Measurements from ENCODE around the gene CARMIL1. TPM values are rescaled to one million over a fixed set of nuclear protein-coding genes. Genes with fewer than 3 reads are reported as not detected.

CARMIL1 gene
- total RNA-seq, 1 donor from 2014 or later = 14.5 TPM

DNA sequence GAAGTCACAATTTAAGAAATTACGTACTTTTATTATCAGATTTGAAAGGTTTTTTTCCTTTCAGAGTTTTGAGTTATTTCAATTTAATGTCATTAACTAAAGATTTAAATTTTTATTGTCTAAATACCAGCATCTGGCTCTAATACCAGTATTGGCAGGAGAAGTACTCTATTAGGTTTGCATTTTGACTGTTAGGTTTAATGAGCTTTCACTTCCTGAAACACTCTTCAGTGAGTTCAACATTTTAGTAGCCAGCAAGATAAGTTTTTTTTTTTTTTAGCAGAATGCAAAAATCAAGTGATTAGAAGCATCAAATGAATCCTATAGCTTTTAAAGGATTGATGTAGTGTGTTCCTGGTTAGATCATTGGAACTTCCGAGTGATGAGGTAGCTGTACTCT, 338.8 kb downstream of the CARMIL1 start:
- Mint-ChIP-seq H3K27me3 (ENCODE audit: low read depth) (no peaks in the 10 kb centered on the region), H3K4me1 (ENCODE audit: low read depth) (peaks cover 2% of the 10 kb centered on the region), H3K27ac (ENCODE audit: unreplicated experiment) (no peak overlapping the region), H3K36me3 (ENCODE audit: low read depth) (peaks cover 3% of the 10 kb centered on the region), H3K9me3 (ENCODE audit: low read depth) (no peaks in the 10 kb centered on the region), H3K4me3 (ENCODE audit: unreplicated experiment) (no peak overlapping the region)
- DNase-seq (ENCODE audit: low spot score) = no peak
- TF ChIP-seq, protein P1, sequence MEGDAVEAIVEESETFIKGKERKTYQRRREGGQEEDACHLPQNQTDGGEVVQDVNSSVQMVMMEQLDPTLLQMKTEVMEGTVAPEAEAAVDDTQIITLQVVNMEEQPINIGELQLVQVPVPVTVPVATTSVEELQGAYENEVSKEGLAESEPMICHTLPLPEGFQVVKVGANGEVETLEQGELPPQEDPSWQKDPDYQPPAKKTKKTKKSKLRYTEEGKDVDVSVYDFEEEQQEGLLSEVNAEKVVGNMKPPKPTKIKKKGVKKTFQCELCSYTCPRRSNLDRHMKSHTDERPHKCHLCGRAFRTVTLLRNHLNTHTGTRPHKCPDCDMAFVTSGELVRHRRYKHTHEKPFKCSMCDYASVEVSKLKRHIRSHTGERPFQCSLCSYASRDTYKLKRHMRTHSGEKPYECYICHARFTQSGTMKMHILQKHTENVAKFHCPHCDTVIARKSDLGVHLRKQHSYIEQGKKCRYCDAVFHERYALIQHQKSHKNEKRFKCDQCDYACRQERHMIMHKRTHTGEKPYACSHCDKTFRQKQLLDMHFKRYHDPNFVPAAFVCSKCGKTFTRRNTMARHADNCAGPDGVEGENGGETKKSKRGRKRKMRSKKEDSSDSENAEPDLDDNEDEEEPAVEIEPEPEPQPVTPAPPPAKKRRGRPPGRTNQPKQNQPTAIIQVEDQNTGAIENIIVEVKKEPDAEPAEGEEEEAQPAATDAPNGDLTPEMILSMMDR (IDR thresholded peaks at IDR 0.05) = no peak

DNA sequence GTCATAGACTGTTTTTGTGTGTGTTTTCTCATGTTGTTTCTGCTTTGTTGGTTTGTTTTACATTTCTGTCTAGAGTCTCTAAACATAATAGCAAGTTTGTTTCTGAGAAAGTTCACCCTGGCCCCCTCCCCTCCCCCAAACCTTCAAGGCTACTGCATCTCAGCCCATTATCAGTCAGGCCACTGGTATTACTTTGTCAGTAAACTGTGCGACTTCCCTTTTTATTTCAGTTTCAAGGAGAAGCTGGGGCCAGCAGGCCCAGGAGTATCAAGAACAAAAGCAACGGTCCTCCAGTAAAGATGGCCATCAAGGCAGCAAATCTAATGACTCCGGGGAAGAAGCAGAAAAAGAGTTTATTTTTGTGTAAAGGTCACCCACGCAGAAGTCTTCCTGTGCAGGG, 340.0 kb downstream of the CARMIL1 start:
- H3K27ac Mint-ChIP-seq (ENCODE audit: unreplicated experiment) = no peak overlapping the region

DNA sequence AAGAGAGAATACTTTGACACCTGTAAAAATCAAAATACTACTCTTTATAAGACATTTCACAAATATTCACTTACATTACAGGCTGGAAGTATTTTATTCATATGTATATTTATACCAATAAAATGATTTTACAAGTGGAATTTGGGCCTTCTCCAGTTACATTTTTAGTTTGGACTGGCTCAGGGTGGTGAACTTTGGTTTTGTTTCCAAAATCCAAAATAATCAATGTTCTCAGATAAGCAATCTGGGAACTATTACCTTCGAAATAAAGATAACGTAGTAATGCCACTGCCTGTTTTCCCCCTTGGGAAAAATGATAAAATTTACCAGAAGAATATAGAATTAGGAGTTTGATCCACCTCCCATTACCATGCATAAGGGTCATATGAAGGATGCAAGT, 341.2 kb downstream of the CARMIL1 start:
- H3K9me3 Mint-ChIP-seq (ENCODE audit: low read depth) = no peaks in the 10 kb centered on the region
- H3K27me3 Mint-ChIP-seq (ENCODE audit: low read depth) = no peaks in the 10 kb centered on the region
- H3K36me3 Mint-ChIP-seq (ENCODE audit: low read depth) = peaks cover 3% of the 10 kb centered on the region
- TF ChIP-seq, protein P1 (IDR thresholded peaks at IDR 0.05) = no peak
- H3K27ac Mint-ChIP-seq (ENCODE audit: unreplicated experiment) = no peak overlapping the region
- no peak overlapping the region for H3K4me3 Mint-ChIP-seq (ENCODE audit: unreplicated experiment)
- no peak for DNase-seq (ENCODE audit: low spot score)
- H3K4me1 Mint-ChIP-seq (ENCODE audit: low read depth) = no peaks in the 10 kb centered on the region

More for the DNA sequence above, 340.0 kb downstream of the CARMIL1 start:
- H3K9me3 Mint-ChIP-seq (ENCODE audit: low read depth) = no peaks in the 10 kb centered on the region
- no peak overlapping the region for H3K4me3 Mint-ChIP-seq (ENCODE audit: unreplicated experiment)
- H3K4me1 Mint-ChIP-seq (ENCODE audit: low read depth) = no peaks in the 10 kb centered on the region
- peaks cover 3% of the 10 kb centered on the region for H3K36me3 Mint-ChIP-seq (ENCODE audit: low read depth)
- no peak for DNase-seq (ENCODE audit: low spot score)
- H3K27me3 Mint-ChIP-seq (ENCODE audit: low read depth) = no peaks in the 10 kb centered on the region
- TF ChIP-seq, protein P1 (IDR thresholded peaks at IDR 0.05) = no peak

DNA sequence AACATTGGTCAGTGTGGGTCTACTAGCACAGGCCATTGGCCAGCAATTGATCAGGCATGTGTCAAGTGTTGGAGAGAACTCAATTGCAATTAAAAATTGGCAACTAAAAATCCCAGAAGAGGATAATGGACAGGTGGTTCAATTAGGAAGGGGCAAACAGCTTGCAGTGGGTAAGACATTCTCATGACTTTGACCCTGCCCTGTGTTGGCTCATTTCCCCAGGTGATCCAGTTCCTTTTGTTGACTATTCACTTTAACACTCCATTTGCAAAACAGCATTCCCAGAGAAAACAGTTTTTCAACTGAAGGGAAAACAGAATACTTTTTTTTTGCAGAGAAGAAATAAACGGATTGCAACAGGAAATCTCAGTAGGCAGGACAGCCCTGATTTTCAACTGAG, 343.9 kb downstream of the CARMIL1 start:
- TF ChIP-seq, protein P1 (IDR thresholded peaks at IDR 0.05) = no peak
- Mint-ChIP-seq H3K4me1 (ENCODE audit: low read depth) (no peaks in the 10 kb centered on the region), H3K4me3 (ENCODE audit: unreplicated experiment) (no peak overlapping the region), H3K27ac (ENCODE audit: unreplicated experiment) (no peak overlapping the region), H3K27me3 (ENCODE audit: low read depth) (no peaks in the 10 kb centered on the region), H3K36me3 (ENCODE audit: low read depth) (peaks cover 3% of the 10 kb centered on the region), H3K9me3 (ENCODE audit: low read depth) (no peaks in the 10 kb centered on the region)
- DNase-seq (ENCODE audit: low spot score) = no peak

DNA sequence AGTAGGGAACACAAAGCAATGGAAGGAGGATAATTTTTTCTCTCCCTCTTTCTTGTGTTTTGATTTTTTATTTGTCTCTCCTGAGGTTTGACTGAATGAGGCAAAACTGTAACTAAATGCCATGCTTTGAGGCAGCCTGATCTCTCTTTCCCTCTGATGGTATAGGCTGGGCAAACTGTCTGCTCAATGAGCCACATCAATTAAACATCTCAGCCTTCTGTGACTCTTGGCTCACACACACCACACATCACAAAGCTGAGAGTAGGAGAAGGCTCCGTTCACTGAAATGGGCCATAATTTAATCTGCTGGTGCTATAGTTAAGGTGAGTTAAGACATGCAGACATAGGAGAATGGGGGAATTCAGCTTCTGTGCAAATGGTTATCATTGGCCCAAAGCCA, 344.7 kb downstream of the CARMIL1 start:
- DNase-seq (ENCODE audit: low spot score) = no peak
- Mint-ChIP-seq H3K9me3 (ENCODE audit: low read depth) (no peaks in the 10 kb centered on the region), H3K4me3 (ENCODE audit: unreplicated experiment) (no peak overlapping the region), H3K36me3 (ENCODE audit: low read depth) (peaks cover 3% of the 10 kb centered on the region), H3K27ac (ENCODE audit: unreplicated experiment) (no peak overlapping the region), H3K4me1 (ENCODE audit: low read depth) (no peaks in the 10 kb centered on the region), H3K27me3 (ENCODE audit: low read depth) (no peaks in the 10 kb centered on the region)
- TF ChIP-seq, protein P1 (IDR thresholded peaks at IDR 0.05) = no peak

Data from chondrocyte (in vitro differentiated cells).